Measurements from ENCODE around the gene SLAMF9.

Gene SLAMF9

GRCh38 chr1:159945483-159946241 lies 8.4 kb downstream of the SLAMF9 start, which contains the start of gene IGSF9:
TSS of gene IGSF9 (minus strand) at chr1:159945613. CDS start at chr1:159943454, 2,159 bp downstream.
- no peak for DNase-seq

GRCh38 chr1:159944623-159945455 lies 9.2 kb downstream of the SLAMF9 start:
- no peak for DNase-seq

GRCh38 chr1:159943908-159944622 lies 10.0 kb downstream of the SLAMF9 start:
- no peak for DNase-seq

GRCh38 chr1:159943278-159943640 lies 10.8 kb downstream of the SLAMF9 start:
- DNase-seq, result no peak

GRCh38 chr1:159942632-159943277 lies 11.3 kb downstream of the SLAMF9 start:
- DNase-seq, result no peak

GRCh38 chr1:159941591-159942560 lies 12.2 kb downstream of the SLAMF9 start:
- DNase-seq, result no peak

- no peak for DNase-seq
Measured at GRCh38 chr1:159941141-159941540, 12.9 kb downstream of the SLAMF9 start.

- DNase-seq, result no peak
Measured at GRCh38 chr1:159940006-159940620, 13.9 kb downstream of the SLAMF9 start.

- DNase-seq, result no peak
Measured at GRCh38 chr1:159939678-159940002, 14.4 kb downstream of the SLAMF9 start.

GRCh38 chr1:159938905-159939677 lies 14.9 kb downstream of the SLAMF9 start:
- DNase-seq, result no peak

- DNase-seq, result no peak
Measured at GRCh38 chr1:159938211-159938852, 15.7 kb downstream of the SLAMF9 start.

- no peak for DNase-seq
Measured at GRCh38 chr1:159937054-159937750, 16.8 kb downstream of the SLAMF9 start.

- DNase-seq, result no peak
Measured at GRCh38 chr1:159936273-159936904, 17.6 kb downstream of the SLAMF9 start.

GRCh38 chr1:159935719-159936272 lies 18.2 kb downstream of the SLAMF9 start:
- no peak for DNase-seq

- no peak for DNase-seq
Measured at GRCh38 chr1:159935305-159935704, 18.7 kb downstream of the SLAMF9 start.

- DNase-seq, result no peak
Measured at GRCh38 chr1:159934136-159935039, 19.6 kb downstream of the SLAMF9 start.

GRCh38 chr1:159933347-159933746 lies 20.7 kb downstream of the SLAMF9 start:
- DNase-seq, result no peak
